Body of pancreas (tissue), 4 donors: Measurements from ENCODE around the gene CCND3.

Experiments used
- POLR2A ChIP-seq, 3 donors: fragments of 450-650 bp; IDR thresholded peaks; one replicate each; pipeline ENCODE4 v1.6.1; 2016; ENCODE audit warnings: antibody characterized with exemption in 3 of 3, mild to moderate bottlenecking in 2 of 3
- TF ChIP-seq, protein P1 (sequence below), 7 experiments: fragments of 450-650 bp in 4 of 7; fragments of 200-600 bp in 3 of 7; sonication (generic) in 3 of 7; IDR thresholded peaks; one replicate each; pipeline ENCODE4 v1.5.1; 2016 to 2019; ENCODE audit warnings: antibody characterized with exemption in 7 of 7

DNA sequence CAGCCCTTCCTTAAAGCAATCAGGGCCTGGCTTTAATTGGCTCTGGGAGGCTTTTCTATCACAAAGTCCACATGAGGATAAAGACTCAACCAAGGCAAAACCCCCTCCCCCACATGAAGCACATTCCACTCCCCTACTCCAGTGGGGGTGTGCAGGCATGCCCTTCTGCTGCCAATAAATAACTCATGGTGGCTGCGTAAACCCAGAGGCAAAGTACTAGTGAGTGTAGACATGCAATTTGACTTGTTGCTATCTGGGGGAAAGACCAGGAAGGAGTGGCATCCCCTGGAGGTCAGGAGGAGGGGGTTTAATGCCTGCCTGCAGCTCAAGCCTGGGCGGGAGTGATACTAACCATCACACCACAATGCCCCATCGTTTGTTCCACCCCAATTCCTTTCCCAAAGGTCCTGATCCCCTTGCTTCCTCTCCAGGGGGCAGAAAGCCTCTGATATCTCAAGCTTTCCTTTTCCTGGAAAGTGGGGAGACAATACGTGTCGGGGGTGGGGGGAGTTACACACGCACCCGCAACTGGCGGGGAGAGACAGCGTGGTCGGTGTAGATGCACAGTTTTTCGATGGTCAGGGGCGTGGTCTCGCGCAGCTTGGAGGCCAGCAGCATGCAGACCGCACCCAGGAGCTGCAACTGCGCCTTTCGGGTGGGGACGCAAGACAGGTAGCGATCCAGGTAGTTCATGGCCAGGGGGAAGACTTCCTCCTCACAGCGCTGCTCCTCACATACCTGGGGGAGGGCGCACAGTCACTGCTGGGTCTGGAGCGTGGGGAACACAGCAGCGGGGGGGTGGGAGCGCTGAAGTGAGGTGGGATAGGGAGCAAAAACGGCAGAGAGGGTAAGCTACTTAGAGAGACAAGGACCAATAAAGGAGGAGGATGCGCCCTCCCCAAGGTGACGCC, 1.5 kb downstream of the CCND3 start:
- TF ChIP-seq, protein P1, sequence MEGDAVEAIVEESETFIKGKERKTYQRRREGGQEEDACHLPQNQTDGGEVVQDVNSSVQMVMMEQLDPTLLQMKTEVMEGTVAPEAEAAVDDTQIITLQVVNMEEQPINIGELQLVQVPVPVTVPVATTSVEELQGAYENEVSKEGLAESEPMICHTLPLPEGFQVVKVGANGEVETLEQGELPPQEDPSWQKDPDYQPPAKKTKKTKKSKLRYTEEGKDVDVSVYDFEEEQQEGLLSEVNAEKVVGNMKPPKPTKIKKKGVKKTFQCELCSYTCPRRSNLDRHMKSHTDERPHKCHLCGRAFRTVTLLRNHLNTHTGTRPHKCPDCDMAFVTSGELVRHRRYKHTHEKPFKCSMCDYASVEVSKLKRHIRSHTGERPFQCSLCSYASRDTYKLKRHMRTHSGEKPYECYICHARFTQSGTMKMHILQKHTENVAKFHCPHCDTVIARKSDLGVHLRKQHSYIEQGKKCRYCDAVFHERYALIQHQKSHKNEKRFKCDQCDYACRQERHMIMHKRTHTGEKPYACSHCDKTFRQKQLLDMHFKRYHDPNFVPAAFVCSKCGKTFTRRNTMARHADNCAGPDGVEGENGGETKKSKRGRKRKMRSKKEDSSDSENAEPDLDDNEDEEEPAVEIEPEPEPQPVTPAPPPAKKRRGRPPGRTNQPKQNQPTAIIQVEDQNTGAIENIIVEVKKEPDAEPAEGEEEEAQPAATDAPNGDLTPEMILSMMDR (IDR thresholded peaks at IDR 0.05): no peak
- TF ChIP-seq POLR2A (IDR thresholded peaks at IDR 0.05): no peak
